Peyer's patch (tissue), 4 donors: Measurements from ENCODE around the gene PCDH1.

Experiments
- POLR2A ChIP-seq, 2 donors: fragments of 450-650 bp; IDR thresholded peaks; one replicate each; pipeline ENCODE4 v1.5.1; 2017; ENCODE audit warnings: antibody characterized with exemption in 2 of 2, mild to moderate bottlenecking in 2 of 2, moderate library complexity in 2 of 2
- TF ChIP-seq, protein P1 (sequence below), 6 experiments: fragments of 450-650 bp in 4 of 6; fragments of 200-600 bp in 2 of 6; sonication (generic) in 1 of 6; IDR thresholded peaks; one replicate each; pipeline ENCODE4 v1.5.1; 2017 to 2019; ENCODE audit warnings: antibody characterized with exemption in 6 of 6, mild to moderate bottlenecking in 3 of 6, moderate library complexity in 1 of 6

GRCh38 chr5:141903261-141903660, 25.1 kb upstream of the PCDH1 start:
- TF ChIP-seq, protein P1, sequence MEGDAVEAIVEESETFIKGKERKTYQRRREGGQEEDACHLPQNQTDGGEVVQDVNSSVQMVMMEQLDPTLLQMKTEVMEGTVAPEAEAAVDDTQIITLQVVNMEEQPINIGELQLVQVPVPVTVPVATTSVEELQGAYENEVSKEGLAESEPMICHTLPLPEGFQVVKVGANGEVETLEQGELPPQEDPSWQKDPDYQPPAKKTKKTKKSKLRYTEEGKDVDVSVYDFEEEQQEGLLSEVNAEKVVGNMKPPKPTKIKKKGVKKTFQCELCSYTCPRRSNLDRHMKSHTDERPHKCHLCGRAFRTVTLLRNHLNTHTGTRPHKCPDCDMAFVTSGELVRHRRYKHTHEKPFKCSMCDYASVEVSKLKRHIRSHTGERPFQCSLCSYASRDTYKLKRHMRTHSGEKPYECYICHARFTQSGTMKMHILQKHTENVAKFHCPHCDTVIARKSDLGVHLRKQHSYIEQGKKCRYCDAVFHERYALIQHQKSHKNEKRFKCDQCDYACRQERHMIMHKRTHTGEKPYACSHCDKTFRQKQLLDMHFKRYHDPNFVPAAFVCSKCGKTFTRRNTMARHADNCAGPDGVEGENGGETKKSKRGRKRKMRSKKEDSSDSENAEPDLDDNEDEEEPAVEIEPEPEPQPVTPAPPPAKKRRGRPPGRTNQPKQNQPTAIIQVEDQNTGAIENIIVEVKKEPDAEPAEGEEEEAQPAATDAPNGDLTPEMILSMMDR (IDR thresholded peaks at IDR 0.05) = no peak
- no peak for TF ChIP-seq POLR2A (IDR thresholded peaks at IDR 0.05)
